Measurements from ENCODE around the gene FHOD1. TPM values are rescaled to one million over a fixed set of nuclear protein-coding genes. Genes with fewer than 3 reads are reported as not detected.
A peak's percentile ranks its signal among the peaks of the same experiment; 100 is the strongest.

The FHOD1 gene
- total and polyA plus RNA-seq, 8 donors = 68.4 to 300 (median 186) TPM

- TF ChIP-seq CTCF (IDR thresholded peaks at IDR 0.05) = peak in 1 of 2 donors; percentile 30
Measured at GRCh38 chr16:67246081-67246755, 1.1 kb downstream of the FHOD1 start.

GRCh38 chr16:67245674-67246080 lies 1.6 kb downstream of the FHOD1 start:
- Histone ChIP-seq H3K9me3 (no peaks in the 10 kb centered on the region), H3K36me3 (no peaks in the 10 kb centered on the region), H3K27ac (peak overlapping the region; percentile 92 to 97), H3K4me1 (peaks cover 65 to 75% of the 10 kb centered on the region in 2 donors), H3K27me3 (peaks cover 0 to 29% of the 10 kb centered on the region in 2 donors), H3K4me3 (peak overlapping the region; percentile 70 to 81)
- TF ChIP-seq CTCF (IDR thresholded peaks at IDR 0.05) = no peak
- ATAC-seq = no peak
- no peak for DNase-seq
- intact Hi-C loops (cut with DNase I) = no loop called here

More at GRCh38 chr16:67246081-67246755, 1.1 kb downstream of the FHOD1 start:
- no peaks in the 10 kb centered on the region for H3K36me3 ChIP-seq
- peak overlapping the region; percentile 92 to 97 for H3K27ac ChIP-seq
- DNase-seq (peak; percentile 89 to 93 (median 93)), ATAC-seq (peak; percentile 42)
- peaks cover 0 to 34% of the 10 kb centered on the region in 2 donors for H3K27me3 ChIP-seq
- H3K4me3 ChIP-seq = peak overlapping the region; percentile 70 to 81
- peaks cover 59 to 70% of the 10 kb centered on the region in 2 donors for H3K4me1 ChIP-seq
- intact Hi-C loops (cut with DNase I) = no loop called here
- no peaks in the 10 kb centered on the region for H3K9me3 ChIP-seq

- intact Hi-C loops (cut with DNase I) = no loop called here
- H3K36me3 ChIP-seq = peaks cover 0 to under 1% of the 10 kb centered on the region in 2 donors
- H3K27me3 ChIP-seq = peaks cover 0 to 24% of the 10 kb centered on the region in 2 donors
- no peak for DNase-seq
- TF ChIP-seq CTCF (IDR thresholded peaks at IDR 0.05) = no peak
- H3K9me3 ChIP-seq = no peaks in the 10 kb centered on the region
- H3K4me3 ChIP-seq = peak overlapping the region in 1 of 2 donors; percentile 81
- peaks cover 69 to 80% of the 10 kb centered on the region in 2 donors for H3K4me1 ChIP-seq
- ATAC-seq = no peak
- H3K27ac ChIP-seq = peak overlapping the region; percentile 92 to 97
Measured at GRCh38 chr16:67245186-67245585, 2.1 kb downstream of the FHOD1 start.

- DNase-seq = peak in 2 of 4 donors; percentile 90 to 92
- intact Hi-C loops (cut with DNase I) = no loop called here
- ATAC-seq = peak; percentile 0
- Histone ChIP-seq H3K9me3 (no peaks in the 10 kb centered on the region), H3K4me3 (peak overlapping the region in 1 of 2 donors; percentile 81), H3K27me3 (peaks cover 0 to 18% of the 10 kb centered on the region in 2 donors), H3K36me3 (peaks cover 0 to 6% of the 10 kb centered on the region in 2 donors), H3K4me1 (peaks cover 75 to 86% of the 10 kb centered on the region in 2 donors), H3K27ac (peak overlapping the region; percentile 92 to 97)
- TF ChIP-seq CTCF (IDR thresholded peaks at IDR 0.05) = peak in 1 of 2 donors; percentile 27
Measured at GRCh38 chr16:67244387-67245185, 2.7 kb downstream of the FHOD1 start.

- H3K4me1 ChIP-seq = peaks cover 70 to 79% of the 10 kb centered on the region in 2 donors
- peak overlapping the region in 1 of 2 donors; percentile 81 for H3K4me3 ChIP-seq
- DNase-seq (peak in 2 of 4 donors; percentile 33 to 59), ATAC-seq (no peak)
- intact Hi-C loops (cut with DNase I) = no loop called here
- no peak for TF ChIP-seq CTCF (IDR thresholded peaks at IDR 0.05)
- H3K27me3 ChIP-seq = peaks cover 0 to 7% of the 10 kb centered on the region in 2 donors
- H3K36me3 ChIP-seq = peaks cover 0 to 17% of the 10 kb centered on the region in 2 donors
- peak overlapping the region; percentile 92 to 97 for H3K27ac ChIP-seq
- no peaks in the 10 kb centered on the region for H3K9me3 ChIP-seq
Measured at GRCh38 chr16:67243481-67243880, 3.8 kb downstream of the FHOD1 start.

Measured in left lung (tissue), 10 donors.